HG03280 (cell line): ENCODE results near the gene CD300E.

Experiments used
- ATAC-seq: cut with Tn5 transposase; IDR thresholded peaks from one replicate; pipeline ENCODE4 v1.9.1; 2021; ENCODE audit warnings: mild to moderate bottlenecking, moderate library complexity; ENCODE audit not compliant: unreplicated experiment

CD300E gene, protein sequence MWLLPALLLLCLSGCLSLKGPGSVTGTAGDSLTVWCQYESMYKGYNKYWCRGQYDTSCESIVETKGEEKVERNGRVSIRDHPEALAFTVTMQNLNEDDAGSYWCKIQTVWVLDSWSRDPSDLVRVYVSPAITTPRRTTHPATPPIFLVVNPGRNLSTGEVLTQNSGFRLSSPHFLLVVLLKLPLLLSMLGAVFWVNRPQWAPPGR

DNA sequence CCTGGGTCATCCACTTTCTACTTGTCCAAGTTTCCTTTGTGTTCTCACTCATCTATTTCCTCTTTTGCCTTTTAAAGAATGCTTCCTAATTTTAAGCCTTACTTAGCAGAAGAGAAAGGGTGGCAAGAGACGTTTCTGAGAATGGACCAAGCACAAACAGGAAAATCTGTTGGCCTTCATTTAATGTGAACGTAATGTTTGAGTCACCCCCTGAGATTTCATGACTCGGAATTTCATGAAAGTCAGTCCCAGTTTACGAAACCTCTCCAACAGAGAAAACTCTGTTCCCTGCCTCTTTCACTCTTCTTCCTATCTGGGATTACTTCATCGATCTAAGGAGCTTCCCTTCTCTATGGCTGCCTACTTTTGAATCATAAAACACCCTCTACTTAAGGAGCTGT lies at the start of gene CD300E:
Gene CD300E (minus strand): TSS at position 46 of the 401 bp plus-strand sequence. CDS start 117 bp downstream, outside the sequence.
- ATAC-seq = no peak

DNA sequence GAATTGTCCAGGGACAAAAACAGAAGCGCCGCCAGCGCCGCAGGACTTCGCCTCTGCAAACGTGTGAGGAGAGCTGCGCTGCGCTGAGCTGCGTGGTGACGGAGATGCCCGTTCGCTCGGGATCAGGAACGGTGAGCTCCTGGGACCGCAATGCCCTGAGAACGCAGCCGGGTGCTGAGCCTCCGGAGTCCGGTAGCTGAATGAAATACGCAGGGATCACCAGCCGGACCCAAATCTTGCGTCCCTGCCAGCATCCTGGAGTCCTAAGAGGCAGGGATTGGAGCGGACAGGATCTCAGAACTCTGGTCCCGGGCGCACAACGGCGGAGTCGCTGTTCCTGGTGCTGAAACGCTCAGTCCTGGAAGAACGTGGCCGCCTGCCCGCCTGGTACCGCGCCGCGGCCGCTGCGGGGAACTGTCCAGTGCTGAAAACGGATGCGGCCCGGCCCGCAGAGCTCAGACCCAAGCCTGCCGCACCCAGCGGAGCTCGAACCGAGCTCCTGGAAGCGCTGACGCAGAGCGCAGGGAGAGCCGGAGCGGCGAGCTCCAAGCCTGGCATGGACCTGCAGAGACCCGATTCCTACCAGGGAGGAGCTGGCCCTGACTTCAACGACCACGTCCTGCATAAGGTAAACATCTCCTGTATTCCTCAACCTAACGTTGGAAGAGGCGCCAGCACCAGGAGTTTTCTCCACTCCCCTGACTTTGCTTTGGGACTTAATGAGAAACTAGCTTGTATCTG lies 47.7 kb upstream of the CD300E start:
- ATAC-seq = no peak

- ATAC-seq = no peak
Measured at GRCh38 chr17:74670329-74670728, 46.8 kb upstream of the CD300E start.

GRCh38 chr17:74663561-74663960 lies 40.0 kb upstream of the CD300E start:
- ATAC-seq = no peak

DNA sequence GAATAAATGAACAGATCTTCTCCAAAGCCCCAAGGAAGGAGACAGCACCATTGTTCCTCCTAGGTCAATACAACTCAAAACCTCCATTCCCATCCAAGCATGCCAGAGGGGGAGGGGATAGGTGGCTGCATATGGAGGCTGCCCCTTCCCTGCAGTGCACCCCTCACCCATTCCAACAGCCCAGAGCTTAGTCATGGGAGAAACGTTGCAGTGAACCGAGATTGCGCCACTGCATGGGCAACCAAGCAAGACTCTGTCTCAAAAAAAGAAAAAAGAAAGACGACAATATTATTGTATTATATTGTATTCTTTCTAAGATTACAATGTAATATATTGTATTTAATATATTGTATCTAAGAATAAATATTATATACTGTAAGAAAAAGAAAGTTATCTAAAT lies 36.4 kb upstream of the CD300E start:
- no peak for ATAC-seq

- ATAC-seq = no peak
Measured at GRCh38 chr17:74658620-74659019, 35.1 kb upstream of the CD300E start.

- no peak for ATAC-seq
Measured at GRCh38 chr17:74654742-74655141, 31.2 kb upstream of the CD300E start.

DNA sequence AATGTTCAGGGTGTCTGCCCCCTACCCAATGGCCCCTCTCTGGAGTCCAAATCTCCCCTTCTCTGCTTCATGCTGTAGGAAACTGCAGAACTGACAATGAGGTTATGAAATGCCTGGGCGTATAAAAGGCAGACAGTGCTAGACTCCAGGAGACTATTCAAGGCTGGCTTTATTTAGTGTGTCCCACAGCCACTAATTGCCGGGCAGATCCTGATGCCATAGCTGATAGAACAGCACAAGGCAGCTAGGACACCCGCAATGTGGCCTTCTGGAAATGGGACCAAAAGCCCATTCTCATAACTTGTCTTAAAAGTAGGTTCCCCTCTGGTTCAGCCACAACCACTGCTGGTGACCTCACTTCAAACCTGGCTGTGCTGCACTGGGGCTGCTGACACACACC lies 28.5 kb upstream of the CD300E start:
- no peak for ATAC-seq

GRCh38 chr17:74649909-74650308 lies 26.4 kb upstream of the CD300E start:
- ATAC-seq = no peak

- ATAC-seq = no peak
Measured at GRCh38 chr17:74647871-74648672, 24.5 kb upstream of the CD300E start.

- no peak for ATAC-seq
Measured at GRCh38 chr17:74646231-74646630, 22.7 kb upstream of the CD300E start.

- ATAC-seq = no peak
Measured at GRCh38 chr17:74645010-74645409, 21.5 kb upstream of the CD300E start.

DNA sequence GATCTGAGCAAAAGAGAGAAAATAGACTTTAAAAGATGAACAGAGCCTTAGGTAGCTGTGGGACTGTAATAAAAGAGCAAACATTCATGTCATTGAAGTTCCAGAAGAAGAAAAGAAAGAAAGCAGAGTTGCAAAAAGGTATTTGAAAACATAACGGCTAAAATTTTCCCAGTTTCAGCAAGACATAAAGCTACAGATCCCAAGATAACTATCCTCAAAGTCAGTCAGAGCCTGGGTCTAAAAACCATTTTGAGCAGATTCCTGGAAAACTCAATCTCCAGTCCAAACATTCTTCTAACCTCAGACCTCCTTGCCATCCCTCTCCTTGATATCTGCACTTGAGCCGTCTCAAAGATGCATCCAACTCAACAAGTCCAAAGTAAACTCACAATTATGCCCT lies 20.9 kb upstream of the CD300E start:
- no peak for ATAC-seq

DNA sequence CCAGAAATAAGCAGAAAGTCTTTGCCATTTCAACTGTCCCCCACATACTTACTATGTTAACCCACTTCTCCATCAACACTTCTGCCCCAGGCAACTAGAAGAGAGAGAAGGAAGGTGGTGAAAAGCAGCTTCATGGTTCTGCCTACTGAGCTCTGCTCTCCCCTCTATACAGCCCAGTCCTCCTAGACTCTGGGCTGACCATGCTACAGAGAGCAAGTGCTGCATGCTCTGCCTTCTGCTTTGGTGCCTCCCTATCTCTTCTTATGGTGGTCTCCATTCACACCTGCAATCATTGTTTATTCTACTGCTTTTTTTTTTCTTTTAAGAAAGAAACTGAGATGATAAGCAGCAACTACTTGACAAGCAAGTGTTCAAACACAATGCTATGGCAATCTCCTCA lies 20.3 kb upstream of the CD300E start:
- no peak for ATAC-seq

DNA sequence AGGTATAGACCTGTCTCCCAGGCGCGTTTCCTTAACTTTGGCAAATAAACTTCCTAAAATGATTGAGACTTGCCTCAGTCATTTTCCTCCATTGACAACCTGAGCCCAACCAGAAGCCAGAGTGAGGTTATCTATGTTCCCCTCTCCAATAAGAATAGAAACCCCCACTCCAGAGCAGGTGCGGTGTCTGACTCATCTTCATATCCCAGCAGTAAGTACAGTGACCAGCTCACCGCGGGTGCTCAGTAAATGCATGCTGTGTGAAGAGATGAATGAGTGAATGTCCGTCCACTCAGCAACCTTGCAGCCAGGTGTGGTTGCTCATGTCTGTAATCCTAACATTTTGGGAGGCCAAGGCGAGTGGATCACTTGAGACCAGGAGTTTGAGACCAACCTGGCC lies 19.5 kb upstream of the CD300E start:
- ATAC-seq = no peak

GRCh38 chr17:74642556-74642955 lies 19.0 kb upstream of the CD300E start:
- no peak for ATAC-seq

DNA sequence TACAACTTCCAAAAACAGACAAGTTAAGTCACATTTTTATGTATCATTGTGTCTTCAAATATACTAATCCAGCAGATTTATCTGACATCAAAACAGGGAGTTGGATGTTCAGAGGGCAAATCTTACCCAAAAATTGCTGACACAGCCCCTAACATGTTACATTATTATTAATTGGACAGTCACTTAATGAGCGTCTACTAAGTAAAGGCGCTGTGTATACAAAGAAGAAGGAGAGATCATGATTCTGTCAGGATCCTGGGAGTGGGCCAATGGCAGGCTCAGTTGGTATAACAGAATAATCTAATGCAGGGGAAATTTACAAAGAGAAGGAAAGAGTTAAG lies 18.4 kb upstream of the CD300E start:
- no peak for ATAC-seq

- ATAC-seq = no peak
Measured at GRCh38 chr17:74641224-74641957, 17.9 kb upstream of the CD300E start.

DNA sequence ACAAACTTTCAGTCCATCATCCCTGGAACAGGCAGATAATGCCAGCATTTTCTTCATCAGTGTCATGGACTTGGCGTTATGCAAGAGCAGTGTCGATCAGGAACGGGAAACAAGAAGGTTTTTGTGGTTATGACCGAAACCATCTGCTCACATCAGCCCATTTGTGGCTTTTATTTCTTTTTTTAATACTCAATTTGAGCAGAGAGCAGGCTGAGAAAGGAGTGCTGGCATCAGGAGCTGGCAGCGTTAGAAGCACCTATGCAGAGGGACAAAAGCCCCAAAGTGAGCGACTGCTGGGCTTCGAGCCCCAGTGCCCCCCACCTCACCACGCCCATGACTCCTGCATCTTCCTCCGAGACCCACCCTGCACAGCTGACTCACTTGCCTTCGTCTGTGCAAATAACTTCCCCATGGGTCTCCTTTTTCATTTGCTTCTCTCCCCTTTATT lies 16.2 kb upstream of the CD300E start:
- no peak for ATAC-seq

DNA sequence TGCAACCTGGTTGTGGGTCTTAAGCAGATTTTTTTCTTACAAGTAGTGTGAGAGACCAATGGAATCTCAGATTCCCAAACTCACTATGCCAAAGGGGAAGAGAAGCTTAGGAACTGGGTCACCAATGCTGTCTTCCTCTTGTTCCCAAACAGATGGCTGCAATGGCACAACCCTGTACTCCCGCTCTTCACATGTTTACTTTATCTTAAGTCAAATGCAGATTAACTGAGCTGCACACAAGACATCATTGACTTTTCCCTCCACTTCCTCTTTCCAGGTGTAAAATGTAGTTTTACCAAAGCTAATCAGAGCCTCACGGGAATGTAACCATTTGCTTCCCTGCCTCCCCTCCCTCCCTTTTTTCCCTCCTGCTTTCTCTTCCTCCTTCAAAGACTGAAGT lies 14.4 kb upstream of the CD300E start:
- no peak for ATAC-seq

- ATAC-seq = no peak
Measured at GRCh38 chr17:74637265-74637664, 13.7 kb upstream of the CD300E start.
